ENCODE results near the gene HPX.

DNA sequence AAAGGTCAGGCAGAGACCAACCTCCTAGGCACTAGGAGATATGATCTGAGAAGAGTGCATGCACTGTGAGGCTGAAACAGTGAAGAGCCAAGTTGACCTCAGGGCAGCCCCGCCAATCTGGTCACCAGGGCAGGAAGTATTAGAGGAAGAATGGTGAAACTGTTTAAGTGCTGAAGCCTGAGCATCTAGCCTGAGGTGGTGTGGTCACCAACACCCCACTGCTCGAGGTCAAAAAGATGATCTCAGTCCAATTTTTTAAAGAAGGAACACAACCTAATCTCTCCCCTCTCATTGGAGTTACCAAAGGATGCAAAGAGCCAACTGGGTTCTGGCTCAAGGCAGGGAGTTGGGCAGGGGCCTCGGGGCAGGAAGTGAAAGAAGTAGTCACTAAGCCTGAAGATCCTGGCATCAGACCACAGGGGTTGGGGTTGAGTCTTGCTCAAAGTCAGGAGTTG lies 25.9 kb downstream of the HPX start:
- TF ChIP-seq, protein P1, sequence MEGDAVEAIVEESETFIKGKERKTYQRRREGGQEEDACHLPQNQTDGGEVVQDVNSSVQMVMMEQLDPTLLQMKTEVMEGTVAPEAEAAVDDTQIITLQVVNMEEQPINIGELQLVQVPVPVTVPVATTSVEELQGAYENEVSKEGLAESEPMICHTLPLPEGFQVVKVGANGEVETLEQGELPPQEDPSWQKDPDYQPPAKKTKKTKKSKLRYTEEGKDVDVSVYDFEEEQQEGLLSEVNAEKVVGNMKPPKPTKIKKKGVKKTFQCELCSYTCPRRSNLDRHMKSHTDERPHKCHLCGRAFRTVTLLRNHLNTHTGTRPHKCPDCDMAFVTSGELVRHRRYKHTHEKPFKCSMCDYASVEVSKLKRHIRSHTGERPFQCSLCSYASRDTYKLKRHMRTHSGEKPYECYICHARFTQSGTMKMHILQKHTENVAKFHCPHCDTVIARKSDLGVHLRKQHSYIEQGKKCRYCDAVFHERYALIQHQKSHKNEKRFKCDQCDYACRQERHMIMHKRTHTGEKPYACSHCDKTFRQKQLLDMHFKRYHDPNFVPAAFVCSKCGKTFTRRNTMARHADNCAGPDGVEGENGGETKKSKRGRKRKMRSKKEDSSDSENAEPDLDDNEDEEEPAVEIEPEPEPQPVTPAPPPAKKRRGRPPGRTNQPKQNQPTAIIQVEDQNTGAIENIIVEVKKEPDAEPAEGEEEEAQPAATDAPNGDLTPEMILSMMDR (IDR thresholded peaks at IDR 0.05): no peak
- TF ChIP-seq MAZ (IDR thresholded peaks at IDR 0.05; ENCODE audit: borderline replicate concordance, low read depth, low read length) (no peak), MYC (IDR thresholded peaks at IDR 0.05; ENCODE audit: borderline replicate concordance, low read length) (no peak), JUN (IDR thresholded peaks at IDR 0.05) (no peak), ZNF302 (CRISPR knock-in tag; IDR thresholded peaks at IDR 0.05) (no peak), NFE2L2 (conservative IDR thresholded peaks at IDR 0.05; ENCODE audit: low read length) (no peak)
- TF ChIP-seq, protein P2, sequence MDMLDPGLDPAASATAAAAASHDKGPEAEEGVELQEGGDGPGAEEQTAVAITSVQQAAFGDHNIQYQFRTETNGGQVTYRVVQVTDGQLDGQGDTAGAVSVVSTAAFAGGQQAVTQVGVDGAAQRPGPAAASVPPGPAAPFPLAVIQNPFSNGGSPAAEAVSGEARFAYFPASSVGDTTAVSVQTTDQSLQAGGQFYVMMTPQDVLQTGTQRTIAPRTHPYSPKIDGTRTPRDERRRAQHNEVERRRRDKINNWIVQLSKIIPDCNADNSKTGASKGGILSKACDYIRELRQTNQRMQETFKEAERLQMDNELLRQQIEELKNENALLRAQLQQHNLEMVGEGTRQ (IDR thresholded peaks at IDR 0.05): no peak
- TF ChIP-seq, protein P3, sequence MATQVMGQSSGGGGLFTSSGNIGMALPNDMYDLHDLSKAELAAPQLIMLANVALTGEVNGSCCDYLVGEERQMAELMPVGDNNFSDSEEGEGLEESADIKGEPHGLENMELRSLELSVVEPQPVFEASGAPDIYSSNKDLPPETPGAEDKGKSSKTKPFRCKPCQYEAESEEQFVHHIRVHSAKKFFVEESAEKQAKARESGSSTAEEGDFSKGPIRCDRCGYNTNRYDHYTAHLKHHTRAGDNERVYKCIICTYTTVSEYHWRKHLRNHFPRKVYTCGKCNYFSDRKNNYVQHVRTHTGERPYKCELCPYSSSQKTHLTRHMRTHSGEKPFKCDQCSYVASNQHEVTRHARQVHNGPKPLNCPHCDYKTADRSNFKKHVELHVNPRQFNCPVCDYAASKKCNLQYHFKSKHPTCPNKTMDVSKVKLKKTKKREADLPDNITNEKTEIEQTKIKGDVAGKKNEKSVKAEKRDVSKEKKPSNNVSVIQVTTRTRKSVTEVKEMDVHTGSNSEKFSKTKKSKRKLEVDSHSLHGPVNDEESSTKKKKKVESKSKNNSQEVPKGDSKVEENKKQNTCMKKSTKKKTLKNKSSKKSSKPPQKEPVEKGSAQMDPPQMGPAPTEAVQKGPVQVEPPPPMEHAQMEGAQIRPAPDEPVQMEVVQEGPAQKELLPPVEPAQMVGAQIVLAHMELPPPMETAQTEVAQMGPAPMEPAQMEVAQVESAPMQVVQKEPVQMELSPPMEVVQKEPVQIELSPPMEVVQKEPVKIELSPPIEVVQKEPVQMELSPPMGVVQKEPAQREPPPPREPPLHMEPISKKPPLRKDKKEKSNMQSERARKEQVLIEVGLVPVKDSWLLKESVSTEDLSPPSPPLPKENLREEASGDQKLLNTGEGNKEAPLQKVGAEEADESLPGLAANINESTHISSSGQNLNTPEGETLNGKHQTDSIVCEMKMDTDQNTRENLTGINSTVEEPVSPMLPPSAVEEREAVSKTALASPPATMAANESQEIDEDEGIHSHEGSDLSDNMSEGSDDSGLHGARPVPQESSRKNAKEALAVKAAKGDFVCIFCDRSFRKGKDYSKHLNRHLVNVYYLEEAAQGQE (IDR thresholded peaks at IDR 0.05): no peak
- TF ChIP-seq, protein P4, sequence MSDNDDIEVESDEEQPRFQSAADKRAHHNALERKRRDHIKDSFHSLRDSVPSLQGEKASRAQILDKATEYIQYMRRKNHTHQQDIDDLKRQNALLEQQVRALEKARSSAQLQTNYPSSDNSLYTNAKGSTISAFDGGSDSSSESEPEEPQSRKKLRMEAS (IDR thresholded peaks at IDR 0.05): no peak
